Ishikawa (cell line): ENCODE data around the gene GLYATL1B.

Experiments used
- CEBPB ChIP-seq: IDR thresholded peaks from 2 replicates; pipeline ENCODE4 v1.6.1; 2012
- CREB1 ChIP-seq: IDR thresholded peaks from 2 replicates; pipeline ENCODE4 v1.6.1; 2012; ENCODE audit warnings: low read depth
- EGR1 ChIP-seq: IDR thresholded peaks from 2 replicates; pipeline ENCODE4 v1.6.1; 2012
- EP300 ChIP-seq: IDR thresholded peaks from 2 replicates; pipeline ENCODE4 v1.6.1; 2012; ENCODE audit warnings: borderline replicate concordance
- FOXM1 ChIP-seq: IDR thresholded peaks from 2 replicates; pipeline ENCODE4 v1.6.1; 2012; ENCODE audit warnings: low read depth, borderline replicate concordance
- NFIC ChIP-seq: IDR thresholded peaks from 2 replicates; pipeline ENCODE4 v1.6.1; 2012
- RAD21 ChIP-seq: IDR thresholded peaks from 2 replicates; pipeline ENCODE4 v1.6.1; 2012; ENCODE audit warnings: low read depth
- TAF1 ChIP-seq: IDR thresholded peaks from 2 replicates; pipeline ENCODE4 v1.6.1; 2012; ENCODE audit warnings: low read depth, mild to moderate bottlenecking
- TCF12 ChIP-seq: IDR thresholded peaks from 2 replicates; pipeline ENCODE4 v1.6.1; 2012; ENCODE audit warnings: low read depth
- TEAD4 ChIP-seq: IDR thresholded peaks from 2 replicates; pipeline ENCODE4 v1.6.1; 2012
- YY1 ChIP-seq: IDR thresholded peaks from 2 replicates; pipeline ENCODE4 v1.6.1; 2012; ENCODE audit warnings: low read depth
- ZBTB7A ChIP-seq: IDR thresholded peaks from 2 replicates; pipeline ENCODE4 v1.6.1; 2012; ENCODE audit warnings: low read depth
- TF ChIP-seq, protein P1 (sequence below): IDR thresholded peaks from 2 replicates; pipeline ENCODE4 v1.6.1; 2012
- TF ChIP-seq, protein P2 (sequence below): IDR thresholded peaks from 2 replicates; pipeline ENCODE4 v1.6.1; 2012
- TF ChIP-seq, protein P3 (sequence below): IDR thresholded peaks from 2 replicates; pipeline ENCODE4 v1.6.1; 2012; ENCODE audit warnings: low read depth, mild to moderate bottlenecking

The GLYATL1B gene

GRCh38 chr11:59079086-59079485 is 7.0 kb upstream of the GLYATL1B start:
- TF ChIP-seq ZBTB7A (no peak), TAF1 (no peak), EP300 (no peak), FOXM1 (no peak), NFIC (no peak), RAD21 (no peak), TEAD4 (no peak), CEBPB (no peak), EGR1 (no peak), YY1 (no peak), CREB1 (no peak), TCF12 (no peak)
- TF ChIP-seq, protein P1, sequence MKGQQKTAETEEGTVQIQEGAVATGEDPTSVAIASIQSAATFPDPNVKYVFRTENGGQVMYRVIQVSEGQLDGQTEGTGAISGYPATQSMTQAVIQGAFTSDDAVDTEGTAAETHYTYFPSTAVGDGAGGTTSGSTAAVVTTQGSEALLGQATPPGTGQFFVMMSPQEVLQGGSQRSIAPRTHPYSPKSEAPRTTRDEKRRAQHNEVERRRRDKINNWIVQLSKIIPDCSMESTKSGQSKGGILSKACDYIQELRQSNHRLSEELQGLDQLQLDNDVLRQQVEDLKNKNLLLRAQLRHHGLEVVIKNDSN = no peak
- TF ChIP-seq, protein P2, sequence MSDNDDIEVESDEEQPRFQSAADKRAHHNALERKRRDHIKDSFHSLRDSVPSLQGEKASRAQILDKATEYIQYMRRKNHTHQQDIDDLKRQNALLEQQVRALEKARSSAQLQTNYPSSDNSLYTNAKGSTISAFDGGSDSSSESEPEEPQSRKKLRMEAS = no peak
- TF ChIP-seq, protein P3, sequence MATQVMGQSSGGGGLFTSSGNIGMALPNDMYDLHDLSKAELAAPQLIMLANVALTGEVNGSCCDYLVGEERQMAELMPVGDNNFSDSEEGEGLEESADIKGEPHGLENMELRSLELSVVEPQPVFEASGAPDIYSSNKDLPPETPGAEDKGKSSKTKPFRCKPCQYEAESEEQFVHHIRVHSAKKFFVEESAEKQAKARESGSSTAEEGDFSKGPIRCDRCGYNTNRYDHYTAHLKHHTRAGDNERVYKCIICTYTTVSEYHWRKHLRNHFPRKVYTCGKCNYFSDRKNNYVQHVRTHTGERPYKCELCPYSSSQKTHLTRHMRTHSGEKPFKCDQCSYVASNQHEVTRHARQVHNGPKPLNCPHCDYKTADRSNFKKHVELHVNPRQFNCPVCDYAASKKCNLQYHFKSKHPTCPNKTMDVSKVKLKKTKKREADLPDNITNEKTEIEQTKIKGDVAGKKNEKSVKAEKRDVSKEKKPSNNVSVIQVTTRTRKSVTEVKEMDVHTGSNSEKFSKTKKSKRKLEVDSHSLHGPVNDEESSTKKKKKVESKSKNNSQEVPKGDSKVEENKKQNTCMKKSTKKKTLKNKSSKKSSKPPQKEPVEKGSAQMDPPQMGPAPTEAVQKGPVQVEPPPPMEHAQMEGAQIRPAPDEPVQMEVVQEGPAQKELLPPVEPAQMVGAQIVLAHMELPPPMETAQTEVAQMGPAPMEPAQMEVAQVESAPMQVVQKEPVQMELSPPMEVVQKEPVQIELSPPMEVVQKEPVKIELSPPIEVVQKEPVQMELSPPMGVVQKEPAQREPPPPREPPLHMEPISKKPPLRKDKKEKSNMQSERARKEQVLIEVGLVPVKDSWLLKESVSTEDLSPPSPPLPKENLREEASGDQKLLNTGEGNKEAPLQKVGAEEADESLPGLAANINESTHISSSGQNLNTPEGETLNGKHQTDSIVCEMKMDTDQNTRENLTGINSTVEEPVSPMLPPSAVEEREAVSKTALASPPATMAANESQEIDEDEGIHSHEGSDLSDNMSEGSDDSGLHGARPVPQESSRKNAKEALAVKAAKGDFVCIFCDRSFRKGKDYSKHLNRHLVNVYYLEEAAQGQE = no peak

GRCh38 chr11:59088162-59088561 is 2.1 kb downstream of the GLYATL1B start:
- no peak for TF ChIP-seq FOXM1

DNA sequence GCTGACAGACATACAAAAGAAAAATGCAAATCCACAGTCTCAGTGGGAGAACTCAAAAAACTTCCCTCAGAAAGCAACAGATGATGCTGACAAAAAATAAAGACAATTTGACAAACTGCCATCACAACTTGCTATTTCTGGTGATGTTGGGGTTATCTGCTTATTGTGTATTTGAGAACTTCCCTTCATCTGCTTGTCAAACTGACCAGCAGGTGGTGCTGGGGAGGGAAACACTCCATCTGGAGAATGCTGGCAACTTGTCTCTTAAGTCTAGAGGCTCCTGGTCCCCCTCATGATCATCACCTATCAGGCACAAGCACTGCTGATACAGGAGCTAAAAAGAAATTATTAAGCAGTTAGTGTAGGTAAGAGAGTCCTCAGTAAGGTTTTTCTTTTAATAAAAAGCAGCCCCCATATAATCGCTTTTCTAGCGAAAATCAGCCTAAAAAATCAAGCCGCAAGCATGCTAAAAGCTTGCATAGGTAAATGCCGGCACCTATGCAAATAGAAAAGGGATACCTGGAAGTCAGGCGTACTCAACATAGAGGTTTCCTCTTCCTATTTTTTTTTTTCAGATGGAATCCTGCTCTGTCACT is 11.1 kb downstream of the GLYATL1B start:
- TF ChIP-seq NFIC = no peak
- TF ChIP-seq RAD21 = peak; percentile 16; the same call in 1 of the 2 replicates

DNA sequence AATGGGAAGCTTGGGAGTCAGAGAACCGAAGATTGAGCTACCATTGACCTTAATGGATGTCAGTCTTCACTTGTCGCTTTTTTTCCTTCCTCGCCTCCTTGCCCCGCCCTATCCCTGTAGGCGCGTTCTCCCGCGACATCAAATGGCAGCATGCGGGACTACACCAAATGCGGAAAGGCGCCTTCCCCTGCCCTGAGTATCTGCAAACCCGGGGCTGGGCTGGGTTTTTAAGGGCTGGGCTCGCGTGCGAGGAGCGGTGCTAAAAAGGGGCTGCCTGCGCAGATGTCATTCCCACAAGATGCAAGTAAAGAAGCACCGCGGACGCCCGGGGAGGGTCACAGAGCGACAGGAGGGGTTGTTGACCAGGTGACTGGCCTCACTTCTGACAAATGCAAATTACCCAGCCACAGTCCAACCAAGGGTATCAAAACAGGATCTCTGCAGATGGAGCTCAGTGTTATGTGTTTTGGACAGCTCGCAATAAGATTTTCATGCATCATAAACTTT is 16.2 kb downstream of the GLYATL1B start:
- TF ChIP-seq YY1 (no peak), TAF1 (no peak), TEAD4 (no peak), CREB1 (no peak), CEBPB (no peak), RAD21 (no peak), FOXM1 (no peak), NFIC (no peak), TCF12 (no peak), EP300 (no peak), EGR1 (no peak), ZBTB7A (no peak)
- TF ChIP-seq, protein P3 = no peak
- TF ChIP-seq, protein P2 = no peak
- TF ChIP-seq, protein P1 = no peak

DNA sequence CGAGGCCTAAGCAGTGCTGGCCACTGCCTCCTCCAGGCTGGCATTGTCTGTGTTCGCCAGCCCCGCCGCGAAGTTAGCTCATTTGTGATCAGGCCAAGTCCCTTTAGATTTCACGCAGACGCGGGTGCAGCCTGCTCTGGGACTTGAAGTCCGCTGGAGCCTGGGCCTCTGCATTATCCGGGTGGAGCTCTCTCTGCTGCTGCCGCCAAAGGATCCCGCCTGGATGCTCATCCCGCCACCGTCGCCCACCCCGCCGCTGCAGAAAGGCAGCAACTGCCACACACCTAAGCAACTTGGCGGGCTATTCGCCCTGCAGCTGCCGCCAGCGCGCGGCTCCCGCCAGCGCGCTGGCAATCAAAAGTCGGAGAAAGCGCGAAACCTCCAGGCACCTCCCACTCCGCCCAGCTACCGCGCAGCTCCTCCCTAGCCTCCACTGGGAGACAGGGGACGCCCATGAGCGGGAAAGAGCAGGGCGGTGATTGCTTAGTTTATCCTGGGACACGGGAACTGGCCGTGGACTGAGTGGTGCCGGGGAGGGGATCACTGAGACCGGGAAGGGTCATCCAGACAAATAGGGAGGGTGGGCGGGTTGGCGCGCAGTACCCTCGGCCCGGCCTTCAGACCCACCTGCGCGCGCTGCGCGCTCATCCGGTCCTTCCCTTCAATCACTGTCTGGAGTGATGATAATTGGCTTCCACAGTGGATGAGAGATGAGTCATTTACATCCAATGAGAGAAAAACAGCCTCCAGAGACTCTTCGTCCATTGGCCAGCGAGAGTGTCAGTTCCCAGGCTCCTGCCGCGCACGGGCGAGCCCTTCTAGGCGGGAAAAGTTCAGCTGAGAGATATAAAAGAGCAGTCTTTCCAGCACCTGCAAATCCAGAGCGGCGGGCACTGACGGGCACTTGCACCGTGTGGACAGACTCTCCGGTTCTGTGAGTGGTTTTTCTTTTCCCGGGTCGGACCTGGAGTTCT is 20.5 kb downstream of the GLYATL1B start, which contains the start of gene FAM111B:
Gene FAM111B (plus strand): TSS at position 875 of the 974 bp plus-strand sequence. CDS start 2,389 bp downstream, outside the sequence.
- TF ChIP-seq, protein P2 = no peak
- TF ChIP-seq, protein P3 = no peak
- TF ChIP-seq RAD21 = no peak
- no peak for TF ChIP-seq NFIC
- no peak for TF ChIP-seq CREB1
- TF ChIP-seq TCF12 = no peak
- no peak for TF ChIP-seq ZBTB7A
- no peak for TF ChIP-seq EGR1
